HG02623 (cell line): ENCODE data around the gene TAF11L14.

Experiments used
- ATAC-seq: cut with Tn5 transposase; IDR thresholded peaks from one replicate; pipeline ENCODE4 v1.9.1; 2021; ENCODE audit warnings: moderate library complexity; ENCODE audit not compliant: unreplicated experiment

The TAF11L14 gene

DNA sequence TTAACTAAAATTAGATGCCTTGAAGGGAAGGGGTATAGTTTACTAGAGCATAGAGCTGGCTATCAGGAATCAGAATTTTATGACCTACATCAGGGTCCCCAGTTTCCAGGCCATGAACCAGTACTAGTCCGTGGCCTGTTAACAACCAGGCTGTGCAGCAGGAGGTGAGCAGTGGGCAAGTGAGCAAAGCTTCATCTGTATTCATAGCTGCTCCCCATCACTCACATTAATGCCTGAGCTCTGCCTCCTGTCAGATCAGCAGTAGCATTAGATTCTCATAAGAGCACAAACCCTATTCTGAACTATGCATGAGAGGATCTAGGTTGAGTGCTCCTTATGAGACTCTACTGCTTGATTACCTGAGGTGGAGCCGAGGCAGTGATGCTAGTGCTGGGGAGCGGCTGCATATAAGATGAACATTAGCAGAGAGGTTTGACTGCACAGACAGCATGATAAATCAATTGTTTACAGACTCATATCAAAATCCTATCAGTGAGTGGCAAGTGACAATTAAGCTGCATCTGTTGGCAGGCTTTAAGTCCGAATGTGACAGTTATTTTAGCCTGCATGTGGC, 44.6 kb downstream of the TAF11L14 start:
- no peak for ATAC-seq

DNA sequence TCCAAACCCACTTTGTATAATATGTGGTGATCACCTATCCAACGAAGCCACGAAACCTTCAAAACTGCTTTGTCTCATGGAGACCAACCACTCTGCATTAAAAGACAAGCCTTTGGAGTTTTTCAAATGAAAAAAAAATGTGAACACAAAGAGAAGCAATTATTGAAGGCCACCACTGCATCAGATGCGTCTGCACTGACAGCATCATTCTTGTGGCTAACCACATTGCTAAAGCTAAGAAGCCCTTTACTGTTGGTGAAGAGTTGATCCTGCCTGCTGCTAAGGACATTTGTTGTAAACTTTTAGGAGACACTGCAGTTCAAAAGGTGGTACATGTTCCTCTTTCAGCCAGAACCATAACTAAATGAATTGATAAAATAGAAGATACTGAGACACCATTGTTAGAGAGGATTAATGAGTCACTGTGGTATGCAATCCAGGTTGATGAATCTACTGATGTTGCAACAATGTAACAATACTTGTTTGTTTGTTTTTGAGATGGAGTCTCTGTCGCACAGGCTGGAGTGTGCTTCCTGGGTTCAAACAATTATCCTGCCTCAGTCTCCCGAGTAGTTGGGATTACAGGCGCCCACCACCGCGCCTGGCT, 45.4 kb downstream of the TAF11L14 start:
- ATAC-seq = no peak

DNA sequence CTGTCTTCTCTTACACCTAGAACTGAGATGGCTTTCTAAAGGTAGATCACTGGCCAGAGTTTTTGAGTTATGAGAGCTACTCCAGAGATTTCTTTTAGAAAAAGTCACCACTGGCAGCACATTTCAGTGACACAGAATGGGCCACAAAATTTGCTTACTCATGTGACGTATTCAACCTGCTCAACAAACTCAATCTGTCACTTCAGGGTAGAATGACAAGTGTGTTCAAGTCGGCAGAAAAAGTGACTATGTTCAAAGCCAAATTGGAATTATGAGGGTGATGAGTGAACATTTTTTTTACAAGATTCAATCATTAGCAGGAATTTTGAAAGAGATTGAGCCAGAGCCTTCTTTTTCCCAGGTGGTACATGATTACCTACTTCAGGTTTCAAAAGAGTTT, 46.5 kb downstream of the TAF11L14 start:
- no peak for ATAC-seq
